K562 (cell line): Measurements from ENCODE around the gene PPA1. TPM values are rescaled to one million over a fixed set of nuclear protein-coding genes. Genes with fewer than 3 reads are reported as not detected.

Experiments used
- ATAC-seq: fragments of 200-7000 bp; cut with Tn5 transposase; 3 replicates; pipeline ENCODE4 v1.9.1; 2020; ENCODE audit warnings: moderate library complexity
- BruUV-seq: library from RNA; stranded (reverse); fragments of 400-500 nt; replicated peaks from 2 replicates; lab custom pipeline; 2021; lab: Mats Ljungman, UMichigan
- CTCF ChIA-PET: fragments of 300-600 bp; formaldehyde crosslinking; extraction: SDS; loops from one replicate; lab custom pipeline; 2021; ENCODE audit warnings: low intra/inter-chr PET ratio; lab: Yijun Ruan, JAX
- POLR2A ChIA-PET: fragments of 300-600, 350-650 bp; sonication (Branson Sonifier 250); formaldehyde crosslinking; extraction: SDS; loops from one replicate; lab custom pipeline; 2021; ENCODE audit warnings: antibody characterized with exemption, inconsistent platforms; lab: Yijun Ruan, JAX
- DNase-seq, 4 experiments: peaks; one replicate each; pipeline versions ENCODE4 v3.0.0 to v3.0.0-alpha.2; 2011 to 2018; ENCODE audit warnings: low spot score in 3 of 4, mixed read lengths in 3 of 4; ENCODE audit errors: extremely low read depth in 1 of 4
- FAIRE-seq: peaks from 2 replicates; lab custom pipeline; 2011; peaks lifted over from hg19 to GRCh38; lab: Jason Lieb, UNC
- H2AFZ ChIP-seq: 2 replicates; pipeline ENCODE4 v1.6.0; 2011; ENCODE audit warnings: low read depth, low read length, control low read depth, inconsistent platforms
- H3K27ac ChIP-seq: fragments of 200-600 bp; 3 replicates; pipeline ENCODE4 v1.8.0; 2011; ENCODE audit warnings: low read depth, mild to moderate bottlenecking, control low read depth, inconsistent platforms, low read length, moderate library complexity, mixed read lengths; ENCODE audit errors: extremely low read depth
- H3K27me3 ChIP-seq, 2 experiments: fragments of 300-600 bp in 1 of 2; 2 replicates in 1 of 2; 3 replicates in 1 of 2; pipeline versions ENCODE4 v1.6.0 to v1.8.0; 2011; ENCODE audit warnings: inconsistent platforms in 2 of 2, low read length in 2 of 2, mild to moderate bottlenecking in 1 of 2, mixed read lengths in 1 of 2, moderate library complexity in 1 of 2; ENCODE audit not compliant: control insufficient read depth in 2 of 2, insufficient read depth in 2 of 2
- H3K36me3 ChIP-seq: fragments of 300-600 bp; 3 replicates; pipeline ENCODE4 v1.8.0; 2011; ENCODE audit warnings: mild to moderate bottlenecking, low read length, inconsistent platforms; ENCODE audit not compliant: control insufficient read depth, insufficient read depth
- H3K4me1 ChIP-seq, 2 experiments: fragments of 200-600 bp in 1 of 2; replicated peaks in 1 of 2; 2 replicates in 1 of 2; 3 replicates in 1 of 2; pipeline versions ENCODE4 v1.5.1 to v1.8.0; 2011; ENCODE audit warnings: inconsistent platforms in 2 of 2, low read length in 2 of 2, mild to moderate bottlenecking in 1 of 2, mixed read lengths in 1 of 2, moderate library complexity in 1 of 2; ENCODE audit not compliant: control insufficient read depth in 2 of 2, insufficient read depth in 2 of 2
- H3K4me2 ChIP-seq: 2 replicates; pipeline ENCODE4 v1.6.1; 2011; ENCODE audit warnings: low read length, control low read depth, inconsistent platforms, mixed read lengths; ENCODE audit not compliant: insufficient read depth
- H3K4me3 ChIP-seq: fragments of 200-600 bp; sonication (generic), shearing (Covaris generic); 2 replicates; pipeline ENCODE4 v1.5.1; 2016; ENCODE audit warnings: control low read depth, inconsistent platforms
- H3K79me2 ChIP-seq: fragments of 200-600 bp; 3 replicates; pipeline ENCODE4 v1.8.0; 2011; ENCODE audit warnings: low read length, inconsistent platforms; ENCODE audit not compliant: control insufficient read depth, insufficient read depth
- H3K9ac ChIP-seq, 2 experiments: 2 replicates each; pipeline versions ENCODE4 v1.6.0 to v1.6.1; 2011; ENCODE audit warnings: low read depth in 2 of 2, low read length in 2 of 2, control low read depth in 1 of 2, inconsistent platforms in 1 of 2, mild to moderate bottlenecking in 1 of 2, mixed read lengths in 1 of 2; ENCODE audit not compliant: insufficient read depth in 1 of 2
- H3K9me1 ChIP-seq: one replicate; pipeline ENCODE4 v1.6.0; 2011; ENCODE audit warnings: inconsistent platforms, mild to moderate bottlenecking, low read length, moderate library complexity; ENCODE audit not compliant: control insufficient read depth, insufficient read depth
- H3K9me3 ChIP-seq: replicated peaks from 2 replicates; pipeline ENCODE4 v1.5.1; 2011; ENCODE audit warnings: low read depth, low read length, inconsistent platforms; ENCODE audit not compliant: control insufficient read depth, insufficient read depth
- H4K20me1 ChIP-seq: replicated peaks from 2 replicates; pipeline ENCODE4 v1.6.1; 2011; ENCODE audit warnings: low read length, inconsistent platforms, mixed read lengths; ENCODE audit not compliant: control insufficient read depth, insufficient read depth
- ATF7 ChIP-seq: fragments of 450-650 bp; IDR thresholded peaks from 2 replicates; pipeline ENCODE4 v1.7.1; 2014; ENCODE audit warnings: mild to moderate bottlenecking, moderate library complexity
- KHSRP ChIP-seq: fragments of 450-650 bp; IDR thresholded peaks from 2 replicates; pipeline ENCODE4 v1.6.1; 2017
- MTA2 ChIP-seq: fragments of 450-650 bp; IDR thresholded peaks from 2 replicates; pipeline ENCODE4 v1.6.1; 2016; ENCODE audit warnings: low read depth
- SRF ChIP-seq, 2 experiments: fragments of 250-450, 450-650 bp in 1 of 2; sonication (Bioruptor Pico) in 1 of 2; sonication (generic) in 1 of 2; formaldehyde crosslinking; IDR thresholded peaks; 2 replicates each; pipeline versions ENCODE4 v1.5.0 to v1.5.1; 2020 to 2022; ENCODE audit warnings: mild to moderate bottlenecking in 1 of 2, missing genetic modification reagents in 1 of 2
- TRIM24 ChIP-seq, 2 experiments: fragments of 450-650 bp; IDR thresholded peaks; 2 replicates each; pipeline ENCODE4 v1.6.1; 2016
- WGBS: fragments of 100-300 bp; shearing (Covaris generic); methylation state at CpG from one replicate; pipeline ENCODE4 v1.1.6; 2016; ENCODE audit warnings: low coverage, mixed read lengths; ENCODE audit not compliant: insufficient coverage; ENCODE audit errors: missing lambda C conversion rate; 5-methylcytosine and 5-hydroxymethylcytosine counted together
- in situ Hi-C: fragments of 300-500 bp; cut with MboI; formaldehyde crosslinking; loops from 4 replicates; pipeline ENCODE4 v1.15.0; 2018; ENCODE audit warnings: inconsistent platforms, mixed read lengths
- intact Hi-C: fragments of 100-400 bp; cut with micrococcal nuclease; formaldehyde crosslinking; loops from 2 replicates; pipeline ENCODE4 v1.14.2; 2022
- polyA plus RNA-seq, 8 experiments: library from polyadenylated mRNA; depleted of rRNA in 4 of 8; stranded (reverse) in 5 of 8; unstranded in 3 of 8; fragments of >200 nt; fragmentation: Nextera tagmentation in 2 of 8; fragmentation: Illumina TruSeq in 1 of 8; extraction: Ambion mirVana in 2 of 8; extraction: Trizol in 1 of 8; gene quantifications; 2 replicates each; pipeline versions ENCODE4 v1.2.1 to v1.2.3, GENCODE V29; 2011 to 2014; ENCODE audit warnings: inconsistent platforms in 1 of 8, missing spikeins in 1 of 8
- total RNA-seq, 7 experiments: library from RNA; depleted of rRNA in 6 of 7; stranded (reverse); fragments of >200 nt in 6 of 7; fragmentation: Illumina TruSeq in 2 of 7; extraction: Trizol in 2 of 7; gene quantifications; 2 replicates each; pipeline versions ENCODE4 v1.2.1 to v1.2.3, GENCODE V29; 2011 to 2021; ENCODE audit warnings: low replicate concordance in 1 of 7

The PPA1 gene
- total and polyA plus RNA-seq, 9 of the 15 experiments (the other 6 are each of a cell fraction or from before 2014, with no cell fraction given), result 301 to 635 (median 471) TPM

DNA sequence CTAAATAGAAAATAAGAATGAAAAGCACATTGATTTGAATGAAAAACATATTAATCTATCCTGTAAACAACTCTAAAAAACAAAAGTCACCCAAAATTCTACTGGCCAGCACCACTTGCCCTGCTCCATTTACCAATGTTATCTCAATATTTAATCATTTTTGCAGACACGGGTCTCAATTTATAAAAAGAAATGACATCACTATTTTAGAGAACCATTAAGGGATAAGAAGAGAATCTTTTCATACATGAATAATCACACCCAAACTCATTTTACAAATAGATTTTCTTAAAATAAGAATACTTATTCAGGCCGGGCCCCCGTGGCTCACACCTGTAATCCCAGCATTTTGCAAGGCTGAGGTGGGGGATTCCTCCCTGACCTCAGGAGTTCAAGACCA, 66.8 kb downstream of the PPA1 start:
- POLR2A ChIA-PET, result interaction anchor here (0.6 to 1.7 kb wide), 4 partner anchors 9 to 15 kb away, joined by 3 to 5 read pairs (median 4); no protein-coding TSS in a partner anchor
- BruUV-seq, result no TSS peak
- no peak for DNase-seq
- Histone ChIP-seq H3K9me3 (peaks cover 3% of the 10 kb centered on the region; the same call in 1 of the 2 replicates), H3K36me3 (peaks cover 61% of the 10 kb centered on the region), H3K4me2 (no peak overlapping the region), H3K4me1 (peaks cover 2 to 26% of the 10 kb centered on the region in 2 experiments; a peak in 4 of 5 replicates), H3K9ac (no peak overlapping the region), H4K20me1 (peaks cover 61% of the 10 kb centered on the region), H2AFZ (no peak overlapping the region), H3K9me1 (peaks cover 3% of the 10 kb centered on the region), H3K27ac (no peak overlapping the region), H3K79me2 (peaks cover 94% of the 10 kb centered on the region), H3K27me3 (no peaks in the 10 kb centered on the region), H3K4me3 (no peak overlapping the region)
- 87% methylated on average over 3 of the region's 3 CpGs for WGBS
- intact Hi-C loops (no loop called here), in situ Hi-C loops (no loop called here)
- CTCF ChIA-PET, result no interaction called here
- no peak for ATAC-seq
- TF ChIP-seq ATF7 (peak; percentile 22; the same call in 1 of the 2 replicates), MTA2 (no peak)
- FAIRE-seq, result no peak

DNA sequence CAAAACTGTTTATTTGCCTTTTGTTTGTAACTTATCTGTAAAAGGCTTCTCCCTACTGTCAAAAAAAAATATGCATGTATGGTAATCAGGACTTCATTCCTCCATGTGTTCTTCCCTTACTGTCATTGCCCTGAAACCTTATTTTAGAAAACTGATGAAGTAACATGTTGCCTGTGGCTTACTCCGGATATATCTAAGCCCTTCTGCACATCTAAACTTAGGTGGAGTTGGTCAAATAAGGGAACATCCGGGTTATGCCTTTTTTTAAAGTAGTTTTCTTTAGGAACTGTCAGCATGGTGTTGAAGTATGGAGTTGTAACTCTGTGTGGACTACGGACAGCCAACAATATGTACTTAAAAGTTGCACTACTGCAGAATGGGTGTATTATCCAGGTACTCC, 69.1 kb downstream of the PPA1 start:
- no peak for ATAC-seq
- H3K27me3 ChIP-seq, result no peaks in the 10 kb centered on the region
- no peak overlapping the region for H3K4me3 ChIP-seq
- peaks cover 97% of the 10 kb centered on the region for H3K79me2 ChIP-seq
- POLR2A ChIA-PET, result no interaction called here
- in situ Hi-C loops (no loop called here), intact Hi-C loops (no loop called here)
- DNase-seq, result no peak
- no peak overlapping the region for H3K4me2 ChIP-seq
- no peak overlapping the region for H3K27ac ChIP-seq
- no peak overlapping the region for H3K9ac ChIP-seq
- TF ChIP-seq TRIM24 (IDR thresholded peaks at IDR 0.05) (no peak), SRF (CRISPR knock-in tag; IDR thresholded peaks at IDR 0.05) (peak in 1 of 2 experiments; percentile 25; a peak in 1 of 4 replicates), KHSRP (no peak)
- H3K9me1 ChIP-seq, result peaks cover 3% of the 10 kb centered on the region
- peaks cover 82% of the 10 kb centered on the region for H3K36me3 ChIP-seq
- peaks cover 0 to 23% of the 10 kb centered on the region in 2 experiments; a peak in 4 of 5 replicates for H3K4me1 ChIP-seq
- no TSS peak for BruUV-seq
- H4K20me1 ChIP-seq, result peaks cover 53% of the 10 kb centered on the region
- no peak overlapping the region for H2AFZ ChIP-seq
- no peaks in the 10 kb centered on the region for H3K9me3 ChIP-seq
- CTCF ChIA-PET, result no interaction called here
- WGBS, result 52% methylated on average over 3 of the region's 3 CpGs
- FAIRE-seq, result no peak
